ENCODE measurements around the gene TMEM9. TPM values are rescaled to one million over a fixed set of nuclear protein-coding genes. Genes with fewer than 3 reads are reported as not detected.

TMEM9 gene
- total and polyA plus RNA-seq, 10 of the 15 experiments (the other 5 are each of a cell fraction or from before 2014, with no cell fraction given): 7.2 to 46.1 (median 17.3) TPM

DNA sequence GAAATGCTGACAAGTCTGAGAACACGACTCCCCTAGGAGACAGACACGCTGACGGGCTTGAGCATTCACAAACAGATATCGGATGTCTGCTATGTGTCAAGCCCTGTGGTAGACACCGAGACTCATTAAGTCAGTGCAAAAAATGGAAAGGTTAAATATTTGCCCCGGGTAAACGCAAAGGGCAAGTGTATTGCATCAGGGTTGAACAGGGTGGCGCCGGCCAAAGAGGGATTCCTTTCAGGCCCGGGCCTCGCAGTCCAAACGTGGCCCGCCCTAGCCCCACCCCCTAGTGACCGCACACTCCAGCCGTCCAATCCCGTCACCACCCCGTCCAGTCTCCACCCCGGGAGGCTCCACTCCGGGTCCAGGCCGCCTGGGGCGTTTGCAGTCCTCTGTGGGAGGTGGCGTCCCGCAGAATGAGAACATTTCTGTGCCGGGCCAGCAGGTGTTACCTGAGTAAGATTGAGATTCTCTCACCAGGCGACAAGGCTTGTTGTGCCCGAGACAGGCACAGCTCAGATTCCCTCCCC lies 16.3 kb upstream of the TMEM9 start:
- peaks cover 7% of the 10 kb centered on the region for H3K4me1 ChIP-seq (ENCODE audit: control insufficient read depth, insufficient read depth, low read length)
- 20% methylated on average over 26 of the region's 26 CpGs for WGBS (ENCODE audit: insufficient coverage, insufficient replicate concordance, low lambda C conversion rate, missing lambda C conversion rate)
- intact Hi-C loops (cut with micrococcal nuclease; ENCODE audit: unreplicated experiment): loop anchor here (1.0 kb wide), 1 partner anchor 16 kb away; the partner anchor contains the start of gene TMEM9
- H3K36me3 ChIP-seq (ENCODE audit: control insufficient read depth in 2 of 2, insufficient read depth in 2 of 2, low read length in 1 of 2): no peaks in the 10 kb centered on the region
- H3K27me3 ChIP-seq (replicated peaks in 1 of 2; ENCODE audit: control insufficient read depth in 2 of 2, insufficient read depth in 2 of 2, low read length in 1 of 2): no peaks in the 10 kb centered on the region; a peak in 1 of 4 replicates
- ChIA-PET SMC1A (ENCODE audit: uncharacterized antibody, unreplicated experiment) (interaction anchor here (0.7 kb wide), 2 partner anchors 11 to 199 kb away, joined by 3 read pairs; no protein-coding TSS in a partner anchor), POLR2A (no interaction called here), CTCF (interaction anchor here (1.1 kb wide), 1 partner anchor 12 kb away, joined by 5 read pairs; no protein-coding TSS in a partner anchor), RAD21 (ENCODE audit: unreplicated experiment) (interaction anchor here (1.6 kb wide), 1 partner anchor 16 kb away, joined by 5 read pairs; the partner anchor contains the start of gene TMEM9)
- TF ChIP-seq TCF3 (IDR thresholded peaks at IDR 0.05; ENCODE audit: borderline replicate concordance, insufficient read depth, low read depth, low read length): peak; percentile 50; the same call in 1 of the 2 replicates
- no peak for TF ChIP-seq NFYA (IDR thresholded peaks at IDR 0.05; ENCODE audit: borderline replicate concordance, low read depth, low read length)
- peak; percentile 92 for TF ChIP-seq NR2F1 (conservative IDR thresholded peaks at IDR 0.05)
- TF ChIP-seq POU2F2 (IDR thresholded peaks at IDR 0.05; ENCODE audit: borderline replicate concordance, low read depth, low read length): no peak
- no peak for TF ChIP-seq ZNF274 (IDR thresholded peaks at IDR 0.05; ENCODE audit: insufficient read depth, insufficient read length)
- 0 out of 2 replicates have a peak, but pooled peaks have one; percentile 36 for TF ChIP-seq CBX5 (IDR thresholded peaks at IDR 0.05; ENCODE audit: low read depth)
- TF ChIP-seq, protein P1, sequence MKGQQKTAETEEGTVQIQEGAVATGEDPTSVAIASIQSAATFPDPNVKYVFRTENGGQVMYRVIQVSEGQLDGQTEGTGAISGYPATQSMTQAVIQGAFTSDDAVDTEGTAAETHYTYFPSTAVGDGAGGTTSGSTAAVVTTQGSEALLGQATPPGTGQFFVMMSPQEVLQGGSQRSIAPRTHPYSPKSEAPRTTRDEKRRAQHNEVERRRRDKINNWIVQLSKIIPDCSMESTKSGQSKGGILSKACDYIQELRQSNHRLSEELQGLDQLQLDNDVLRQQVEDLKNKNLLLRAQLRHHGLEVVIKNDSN (IDR thresholded peaks at IDR 0.05; ENCODE audit: borderline replicate concordance, extremely low read length, insufficient read depth, low read depth, low read length): no peak
- 0 out of 4 replicates have a peak, but pooled peaks of 1 of the 2 experiments have one; percentile 17 for TF ChIP-seq IKZF2 (IDR thresholded peaks at IDR 0.05)
- no peak for TF ChIP-seq PML (IDR thresholded peaks at IDR 0.05; ENCODE audit: low read length)
- TF ChIP-seq YY1 (IDR thresholded peaks at IDR 0.05; ENCODE audit: low read depth, low read length): 0 out of 2 replicates have a peak, but pooled peaks have one; percentile 6
- TF ChIP-seq NR2C2 (IDR thresholded peaks at IDR 0.05; ENCODE audit: borderline replicate concordance, control insufficient read depth, insufficient read length, low read depth): no peak
- no peak for TF ChIP-seq RCOR1 (conservative IDR thresholded peaks at IDR 0.05; ENCODE audit: low read depth, low read length)
- TF ChIP-seq, protein P2, sequence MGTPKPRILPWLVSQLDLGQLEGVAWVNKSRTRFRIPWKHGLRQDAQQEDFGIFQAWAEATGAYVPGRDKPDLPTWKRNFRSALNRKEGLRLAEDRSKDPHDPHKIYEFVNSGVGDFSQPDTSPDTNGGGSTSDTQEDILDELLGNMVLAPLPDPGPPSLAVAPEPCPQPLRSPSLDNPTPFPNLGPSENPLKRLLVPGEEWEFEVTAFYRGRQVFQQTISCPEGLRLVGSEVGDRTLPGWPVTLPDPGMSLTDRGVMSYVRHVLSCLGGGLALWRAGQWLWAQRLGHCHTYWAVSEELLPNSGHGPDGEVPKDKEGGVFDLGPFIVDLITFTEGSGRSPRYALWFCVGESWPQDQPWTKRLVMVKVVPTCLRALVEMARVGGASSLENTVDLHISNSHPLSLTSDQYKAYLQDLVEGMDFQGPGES (IDR thresholded peaks at IDR 0.05): no peak
- TF ChIP-seq TCF12 (IDR thresholded peaks at IDR 0.05; ENCODE audit: low read depth, low read length): peak; percentile 75
- TF ChIP-seq ZNF622 (IDR thresholded peaks at IDR 0.05): no peak
- TF ChIP-seq NFYB (IDR thresholded peaks at IDR 0.05; ENCODE audit: insufficient read depth, low read depth, low read length): peak; percentile 41; the same call in 1 of the 2 replicates
- TF ChIP-seq ZNF24 (IDR thresholded peaks at IDR 0.05): no peak
- TF ChIP-seq, protein P3, sequence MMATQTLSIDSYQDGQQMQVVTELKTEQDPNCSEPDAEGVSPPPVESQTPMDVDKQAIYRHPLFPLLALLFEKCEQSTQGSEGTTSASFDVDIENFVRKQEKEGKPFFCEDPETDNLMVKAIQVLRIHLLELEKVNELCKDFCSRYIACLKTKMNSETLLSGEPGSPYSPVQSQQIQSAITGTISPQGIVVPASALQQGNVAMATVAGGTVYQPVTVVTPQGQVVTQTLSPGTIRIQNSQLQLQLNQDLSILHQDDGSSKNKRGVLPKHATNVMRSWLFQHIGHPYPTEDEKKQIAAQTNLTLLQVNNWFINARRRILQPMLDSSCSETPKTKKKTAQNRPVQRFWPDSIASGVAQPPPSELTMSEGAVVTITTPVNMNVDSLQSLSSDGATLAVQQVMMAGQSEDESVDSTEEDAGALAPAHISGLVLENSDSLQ (IDR thresholded peaks at IDR 0.05): peak; percentile 31
- no peak for TF ChIP-seq SREBF2 (IDR thresholded peaks at IDR 0.05; ENCODE audit: low read length)
- no peak for TF ChIP-seq FOXM1 (IDR thresholded peaks at IDR 0.05; ENCODE audit: low read depth, low read length)
- ATAC-seq (peak; percentile 99), DNase-seq (ENCODE audit: low read depth, low spot score) (peak; percentile 33), FAIRE-seq (peak; percentile 90)
- no peaks in the 10 kb centered on the region for H3K79me2 ChIP-seq (ENCODE audit: control insufficient read depth, insufficient read depth, low read length)
- H3K9me3 ChIP-seq (replicated peaks; ENCODE audit: control insufficient read depth, insufficient read depth, low read length): no peaks in the 10 kb centered on the region
- no peak overlapping the region for H3K27ac ChIP-seq (ENCODE audit: control insufficient read depth, insufficient read depth)
- H3K4me2 ChIP-seq (ENCODE audit: control insufficient read depth, insufficient read depth): peak overlapping the region; percentile 97
- H3K9ac ChIP-seq (ENCODE audit: control insufficient read depth, insufficient read depth, low read length): peak overlapping the region; percentile 56; the same call in 1 of the 2 replicates
- peak overlapping the region; percentile 55; the same call in 1 of the 2 replicates for H3K4me3 ChIP-seq
- H2AFZ ChIP-seq (ENCODE audit: control insufficient read depth, low read depth, low read length): peak overlapping the region; percentile 84
- in situ Hi-C loops (cut with MboI): no loop called here
- no peaks in the 10 kb centered on the region for H4K20me1 ChIP-seq (ENCODE audit: control insufficient read depth, insufficient read depth)
- no TSS peak for BruUV-seq (replicated peaks)

Data from GM12878 (cell line).